GM23338 (cell line): Measurements from ENCODE around the gene KRTAP13-3. TPM values are rescaled to one million over a fixed set of nuclear protein-coding genes. Genes with fewer than 3 reads are reported as not detected.

Source experiments
- ATAC-seq: fragments of 200-7000 bp; cut with Tn5 transposase; 3 replicates; pipeline ENCODE4 v1.9.1; 2020
- DNase-seq: peaks from one replicate; pipeline ENCODE4 v3.0.0-alpha.2; 2015; ENCODE audit warnings: low spot score
- H2AFZ ChIP-seq: fragments of 200-600 bp; sonication (generic); 2 replicates; pipeline ENCODE4 v1.8.0; 2016; ENCODE audit warnings: antibody characterized with exemption, mild to moderate bottlenecking, moderate library complexity
- H3F3A ChIP-seq: fragments of 200-600 bp; sonication (generic); replicated peaks from 2 replicates; pipeline ENCODE4 v1.8.0; 2017; ENCODE audit warnings: antibody characterized with exemption, mixed run types, low read depth
- H3K27ac ChIP-seq: fragments of 200-600 bp; sonication (generic); 2 replicates; pipeline ENCODE4 v1.6.1; 2016; ENCODE audit warnings: low read depth
- H3K27me3 ChIP-seq: fragments of 200-600 bp; sonication (generic); 2 replicates; pipeline ENCODE4 v1.8.0; 2016; ENCODE audit warnings: mild to moderate bottlenecking, mixed run types, moderate library complexity; ENCODE audit not compliant: insufficient read depth
- H3K36me3 ChIP-seq: fragments of 200-600 bp; sonication (generic); 2 replicates; pipeline ENCODE4 v1.8.0; 2016; ENCODE audit warnings: mild to moderate bottlenecking; ENCODE audit not compliant: insufficient read depth
- H3K4me1 ChIP-seq: fragments of 200-600 bp; sonication (generic); 2 replicates; pipeline ENCODE4 v1.8.0; 2016; ENCODE audit warnings: mild to moderate bottlenecking, moderate library complexity; ENCODE audit not compliant: insufficient read depth
- H3K4me2 ChIP-seq: fragments of 200-600 bp; sonication (generic); 2 replicates; pipeline ENCODE4 v1.7.1; 2017; ENCODE audit warnings: mixed run types
- H3K4me3 ChIP-seq: fragments of 200-600 bp; sonication (generic); 2 replicates; pipeline ENCODE4 v1.6.1; 2016; ENCODE audit warnings: mixed run types
- H3K79me2 ChIP-seq: fragments of 200-600 bp; sonication (generic); replicated peaks from 2 replicates; pipeline ENCODE4 v1.8.0; 2017; ENCODE audit warnings: mild to moderate bottlenecking; ENCODE audit not compliant: insufficient read depth
- H3K9me2 ChIP-seq: fragments of 200-600 bp; sonication (generic); 2 replicates; pipeline ENCODE4 v1.8.0; 2017; ENCODE audit not compliant: insufficient read depth
- H4K20me1 ChIP-seq: fragments of 200-600 bp; sonication (generic); replicated peaks from 2 replicates; pipeline ENCODE4 v1.8.0; 2017; ENCODE audit warnings: mild to moderate bottlenecking; ENCODE audit not compliant: insufficient read depth
- H3K27ac Mint-ChIP-seq: 2 replicates; pipeline ENCODE4 v1.8.0; 2020; ENCODE audit warnings: inconsistent platforms, mild to moderate bottlenecking, moderate library complexity, mixed read lengths
- H3K27me3 Mint-ChIP-seq: 3 replicates; pipeline ENCODE4 v1.8.0; 2022; ENCODE audit warnings: low read depth, mild to moderate bottlenecking, moderate library complexity, mixed read lengths, inconsistent platforms; ENCODE audit not compliant: insufficient read depth, poor library complexity
- H3K36me3 Mint-ChIP-seq: 3 replicates; pipeline ENCODE4 v1.8.0; 2021; ENCODE audit warnings: low read depth, mild to moderate bottlenecking, inconsistent platforms, moderate library complexity, mixed read lengths
- H3K4me1 Mint-ChIP-seq: 3 replicates; pipeline ENCODE4 v1.8.0; 2020; ENCODE audit warnings: mild to moderate bottlenecking, inconsistent platforms, mixed read lengths
- H3K4me3 Mint-ChIP-seq: 3 replicates; pipeline ENCODE4 v1.8.0; 2021; ENCODE audit warnings: moderate library complexity, mild to moderate bottlenecking, inconsistent platforms, mixed read lengths
- H3K9me3 Mint-ChIP-seq: 3 replicates; pipeline ENCODE4 v1.8.0; 2020; ENCODE audit warnings: moderate library complexity, mild to moderate bottlenecking, inconsistent platforms, mixed read lengths
- CREB1 ChIP-seq: fragments of 250-450 bp; sonication (Bioruptor Pico); IDR thresholded peaks from 2 replicates; pipeline ENCODE4 v1.5.0; 2020; ENCODE audit warnings: low read depth, mild to moderate bottlenecking, moderate library complexity
- EZH2 ChIP-seq: fragments of 200-600 bp; sonication (generic); IDR thresholded peaks from one replicate; pipeline ENCODE4 v1.8.0; 2017; ENCODE audit warnings: antibody characterized with exemption, mild to moderate bottlenecking, low read depth; ENCODE audit not compliant: unreplicated experiment
- EZH2phosphoT487 ChIP-seq: fragments of 200-600 bp; sonication (generic); IDR thresholded peaks from one replicate; pipeline ENCODE4 v1.8.1; 2018; ENCODE audit warnings: antibody characterized with exemption; ENCODE audit not compliant: unreplicated experiment
- JUNB ChIP-seq: IDR thresholded peaks from one replicate; pipeline ENCODE4 v1.6.1; 2016; ENCODE audit warnings: antibody characterized with exemption; ENCODE audit not compliant: unreplicated experiment
- NANOG ChIP-seq: IDR thresholded peaks from 2 replicates; pipeline ENCODE4 v1.6.1; 2016; ENCODE audit warnings: antibody characterized with exemption, borderline replicate concordance
- POLR2AphosphoS5 ChIP-seq: IDR thresholded peaks from 2 replicates; pipeline ENCODE4 v1.6.1; 2016; ENCODE audit warnings: antibody characterized with exemption, low read depth
- STAT1 ChIP-seq: IDR thresholded peaks from one replicate; pipeline ENCODE4 v1.6.1; 2016; ENCODE audit warnings: antibody characterized with exemption; ENCODE audit not compliant: unreplicated experiment
- ZNF114 ChIP-seq: fragments of 250-450 bp; sonication (Bioruptor Pico); IDR thresholded peaks from 2 replicates; pipeline ENCODE4 v1.5.0; 2020; ENCODE audit warnings: mild to moderate bottlenecking, moderate library complexity
- ZNF331 ChIP-seq: fragments of 250-450 bp; sonication (Bioruptor Pico); IDR thresholded peaks from 2 replicates; pipeline ENCODE4 v1.5.0; 2020; ENCODE audit warnings: low read depth, mild to moderate bottlenecking, moderate library complexity
- polyA plus RNA-seq: library from polyadenylated mRNA; unstranded; fragments of >200 nt; fragmentation: Nextera tagmentation; extraction: Ambion mirVana; gene quantifications from 2 replicates; pipeline ENCODE4 v1.2.1, GENCODE V29; 2016
- total RNA-seq: library from RNA; depleted of rRNA; stranded (reverse); fragments of >200 nt; shearing (Covaris generic); gene quantifications from 2 replicates; pipeline ENCODE4 v1.2.3, GENCODE V29; 2014
- TF ChIP-seq, protein P1 (sequence below), 2 experiments: fragments of 200-600 bp in 1 of 2; sonication (generic) in 1 of 2; conservative IDR thresholded peaks; 2 replicates each; pipeline versions ENCODE4 v1.5.1 to v1.6.1; 2016 to 2017; ENCODE audit warnings: antibody characterized with exemption in 2 of 2, low read depth in 2 of 2, mild to moderate bottlenecking in 2 of 2, moderate library complexity in 1 of 2
- TF ChIP-seq, protein P2 (sequence below): IDR thresholded peaks from 2 replicates; pipeline ENCODE4 v1.6.1; 2016; ENCODE audit warnings: antibody characterized with exemption
- TF ChIP-seq, protein P3 (sequence below): fragments of 250-450 bp; sonication (Bioruptor Pico); IDR thresholded peaks from 2 replicates; pipeline ENCODE4 v1.5.0; 2020; ENCODE audit warnings: mild to moderate bottlenecking, moderate library complexity
- TF ChIP-seq, protein P4 (sequence below): IDR thresholded peaks from one replicate; pipeline ENCODE4 v1.6.1; 2018; ENCODE audit warnings: antibody characterized with exemption; ENCODE audit not compliant: unreplicated experiment

KRTAP13-3 gene
- total and polyA plus RNA-seq, 2 experiments from 2014 or later: not detected

DNA sequence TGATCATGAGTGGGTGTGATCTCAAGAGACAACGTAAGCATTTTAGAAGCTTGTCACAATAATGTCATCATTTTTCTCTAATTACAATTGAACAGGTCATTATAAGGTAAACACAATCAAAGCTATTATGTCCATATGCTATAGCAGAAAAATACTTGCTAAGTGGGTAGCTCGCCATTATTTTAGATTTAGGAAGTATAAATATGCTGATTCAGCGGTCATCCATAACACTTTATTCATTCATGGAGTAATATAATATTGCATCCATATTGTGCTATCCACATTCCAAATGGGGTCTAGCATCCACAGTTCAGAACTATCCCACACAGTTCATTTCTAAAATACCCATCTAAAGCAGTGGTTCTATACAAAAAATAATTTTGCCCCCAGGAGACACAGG, 22.8 kb upstream of the KRTAP13-3 start:
- Histone ChIP-seq H3K4me1 (peaks cover 12% of the 10 kb centered on the region), H3K27ac (no peak overlapping the region), H4K20me1 (no peaks in the 10 kb centered on the region; the same call in 1 of the 2 replicates), H3F3A (no peaks in the 10 kb centered on the region), H3K27me3 (no peaks in the 10 kb centered on the region), H2AFZ (no peak overlapping the region), H3K36me3 (no peaks in the 10 kb centered on the region), H3K4me3 (no peak overlapping the region), H3K9me2 (0 out of 2 replicates have a peak, but pooled peaks cover 3% of the 10 kb centered on the region), H3K79me2 (no peaks in the 10 kb centered on the region), H3K4me2 (no peak overlapping the region)
- TF ChIP-seq ZNF331 (CRISPR knock-in tag): no peak
- TF ChIP-seq, protein P1, sequence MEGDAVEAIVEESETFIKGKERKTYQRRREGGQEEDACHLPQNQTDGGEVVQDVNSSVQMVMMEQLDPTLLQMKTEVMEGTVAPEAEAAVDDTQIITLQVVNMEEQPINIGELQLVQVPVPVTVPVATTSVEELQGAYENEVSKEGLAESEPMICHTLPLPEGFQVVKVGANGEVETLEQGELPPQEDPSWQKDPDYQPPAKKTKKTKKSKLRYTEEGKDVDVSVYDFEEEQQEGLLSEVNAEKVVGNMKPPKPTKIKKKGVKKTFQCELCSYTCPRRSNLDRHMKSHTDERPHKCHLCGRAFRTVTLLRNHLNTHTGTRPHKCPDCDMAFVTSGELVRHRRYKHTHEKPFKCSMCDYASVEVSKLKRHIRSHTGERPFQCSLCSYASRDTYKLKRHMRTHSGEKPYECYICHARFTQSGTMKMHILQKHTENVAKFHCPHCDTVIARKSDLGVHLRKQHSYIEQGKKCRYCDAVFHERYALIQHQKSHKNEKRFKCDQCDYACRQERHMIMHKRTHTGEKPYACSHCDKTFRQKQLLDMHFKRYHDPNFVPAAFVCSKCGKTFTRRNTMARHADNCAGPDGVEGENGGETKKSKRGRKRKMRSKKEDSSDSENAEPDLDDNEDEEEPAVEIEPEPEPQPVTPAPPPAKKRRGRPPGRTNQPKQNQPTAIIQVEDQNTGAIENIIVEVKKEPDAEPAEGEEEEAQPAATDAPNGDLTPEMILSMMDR (conservative IDR thresholded peaks at IDR 0.05; ENCODE audit: low read depth in 2 of 2): no peak
- TF ChIP-seq, protein P2, sequence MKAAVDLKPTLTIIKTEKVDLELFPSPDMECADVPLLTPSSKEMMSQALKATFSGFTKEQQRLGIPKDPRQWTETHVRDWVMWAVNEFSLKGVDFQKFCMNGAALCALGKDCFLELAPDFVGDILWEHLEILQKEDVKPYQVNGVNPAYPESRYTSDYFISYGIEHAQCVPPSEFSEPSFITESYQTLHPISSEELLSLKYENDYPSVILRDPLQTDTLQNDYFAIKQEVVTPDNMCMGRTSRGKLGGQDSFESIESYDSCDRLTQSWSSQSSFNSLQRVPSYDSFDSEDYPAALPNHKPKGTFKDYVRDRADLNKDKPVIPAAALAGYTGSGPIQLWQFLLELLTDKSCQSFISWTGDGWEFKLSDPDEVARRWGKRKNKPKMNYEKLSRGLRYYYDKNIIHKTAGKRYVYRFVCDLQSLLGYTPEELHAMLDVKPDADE: no peak
- TF ChIP-seq EZH2phosphoT487: no peak
- TF ChIP-seq, protein P3, sequence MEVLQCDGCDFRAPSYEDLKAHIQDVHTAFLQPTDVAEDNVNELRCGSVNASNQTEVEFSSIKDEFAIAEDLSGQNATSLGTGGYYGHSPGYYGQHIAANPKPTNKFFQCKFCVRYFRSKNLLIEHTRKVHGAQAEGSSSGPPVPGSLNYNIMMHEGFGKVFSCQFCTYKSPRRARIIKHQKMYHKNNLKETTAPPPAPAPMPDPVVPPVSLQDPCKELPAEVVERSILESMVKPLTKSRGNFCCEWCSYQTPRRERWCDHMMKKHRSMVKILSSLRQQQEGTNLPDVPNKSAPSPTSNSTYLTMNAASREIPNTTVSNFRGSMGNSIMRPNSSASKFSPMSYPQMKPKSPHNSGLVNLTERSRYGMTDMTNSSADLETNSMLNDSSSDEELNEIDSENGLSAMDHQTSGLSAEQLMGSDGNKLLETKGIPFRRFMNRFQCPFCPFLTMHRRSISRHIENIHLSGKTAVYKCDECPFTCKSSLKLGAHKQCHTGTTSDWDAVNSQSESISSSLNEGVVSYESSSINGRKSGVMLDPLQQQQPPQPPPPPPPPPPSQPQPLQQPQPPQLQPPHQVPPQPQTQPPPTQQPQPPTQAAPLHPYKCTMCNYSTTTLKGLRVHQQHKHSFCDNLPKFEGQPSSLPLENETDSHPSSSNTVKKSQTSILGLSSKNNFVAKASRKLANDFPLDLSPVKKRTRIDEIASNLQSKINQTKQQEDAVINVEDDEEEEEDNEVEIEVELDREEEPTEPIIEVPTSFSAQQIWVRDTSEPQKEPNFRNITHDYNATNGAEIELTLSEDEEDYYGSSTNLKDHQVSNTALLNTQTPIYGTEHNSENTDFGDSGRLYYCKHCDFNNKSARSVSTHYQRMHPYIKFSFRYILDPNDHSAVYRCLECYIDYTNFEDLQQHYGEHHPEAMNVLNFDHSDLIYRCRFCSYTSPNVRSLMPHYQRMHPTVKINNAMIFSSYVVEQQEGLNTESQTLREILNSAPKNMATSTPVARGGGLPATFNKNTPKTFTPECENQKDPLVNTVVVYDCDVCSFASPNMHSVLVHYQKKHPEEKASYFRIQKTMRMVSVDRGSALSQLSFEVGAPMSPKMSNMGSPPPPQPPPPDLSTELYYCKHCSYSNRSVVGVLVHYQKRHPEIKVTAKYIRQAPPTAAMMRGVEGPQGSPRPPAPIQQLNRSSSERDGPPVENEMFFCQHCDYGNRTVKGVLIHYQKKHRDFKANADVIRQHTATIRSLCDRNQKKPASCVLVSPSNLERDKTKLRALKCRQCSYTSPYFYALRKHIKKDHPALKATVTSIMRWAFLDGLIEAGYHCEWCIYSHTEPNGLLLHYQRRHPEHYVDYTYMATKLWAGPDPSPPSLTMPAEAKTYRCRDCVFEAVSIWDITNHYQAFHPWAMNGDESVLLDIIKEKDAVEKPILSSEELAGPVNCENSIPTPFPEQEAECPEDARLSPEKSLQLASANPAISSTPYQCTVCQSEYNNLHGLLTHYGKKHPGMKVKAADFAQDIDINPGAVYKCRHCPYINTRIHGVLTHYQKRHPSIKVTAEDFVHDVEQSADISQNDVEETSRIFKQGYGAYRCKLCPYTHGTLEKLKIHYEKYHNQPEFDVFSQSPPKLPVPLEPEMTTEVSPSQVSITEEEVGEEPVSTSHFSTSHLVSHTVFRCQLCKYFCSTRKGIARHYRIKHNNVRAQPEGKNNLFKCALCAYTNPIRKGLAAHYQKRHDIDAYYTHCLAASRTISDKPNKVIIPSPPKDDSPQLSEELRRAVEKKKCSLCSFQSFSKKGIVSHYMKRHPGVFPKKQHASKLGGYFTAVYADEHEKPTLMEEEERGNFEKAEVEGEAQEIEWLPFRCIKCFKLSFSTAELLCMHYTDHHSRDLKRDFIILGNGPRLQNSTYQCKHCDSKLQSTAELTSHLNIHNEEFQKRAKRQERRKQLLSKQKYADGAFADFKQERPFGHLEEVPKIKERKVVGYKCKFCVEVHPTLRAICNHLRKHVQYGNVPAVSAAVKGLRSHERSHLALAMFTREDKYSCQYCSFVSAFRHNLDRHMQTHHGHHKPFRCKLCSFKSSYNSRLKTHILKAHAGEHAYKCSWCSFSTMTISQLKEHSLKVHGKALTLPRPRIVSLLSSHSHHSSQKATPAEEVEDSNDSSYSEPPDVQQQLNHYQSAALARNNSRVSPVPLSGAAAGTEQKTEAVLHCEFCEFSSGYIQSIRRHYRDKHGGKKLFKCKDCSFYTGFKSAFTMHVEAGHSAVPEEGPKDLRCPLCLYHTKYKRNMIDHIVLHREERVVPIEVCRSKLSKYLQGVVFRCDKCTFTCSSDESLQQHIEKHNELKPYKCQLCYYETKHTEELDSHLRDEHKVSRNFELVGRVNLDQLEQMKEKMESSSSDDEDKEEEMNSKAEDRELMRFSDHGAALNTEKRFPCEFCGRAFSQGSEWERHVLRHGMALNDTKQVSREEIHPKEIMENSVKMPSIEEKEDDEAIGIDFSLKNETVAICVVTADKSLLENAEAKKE (CRISPR knock-in tag): no peak
- TF ChIP-seq EZH2: no peak
- TF ChIP-seq, protein P4, sequence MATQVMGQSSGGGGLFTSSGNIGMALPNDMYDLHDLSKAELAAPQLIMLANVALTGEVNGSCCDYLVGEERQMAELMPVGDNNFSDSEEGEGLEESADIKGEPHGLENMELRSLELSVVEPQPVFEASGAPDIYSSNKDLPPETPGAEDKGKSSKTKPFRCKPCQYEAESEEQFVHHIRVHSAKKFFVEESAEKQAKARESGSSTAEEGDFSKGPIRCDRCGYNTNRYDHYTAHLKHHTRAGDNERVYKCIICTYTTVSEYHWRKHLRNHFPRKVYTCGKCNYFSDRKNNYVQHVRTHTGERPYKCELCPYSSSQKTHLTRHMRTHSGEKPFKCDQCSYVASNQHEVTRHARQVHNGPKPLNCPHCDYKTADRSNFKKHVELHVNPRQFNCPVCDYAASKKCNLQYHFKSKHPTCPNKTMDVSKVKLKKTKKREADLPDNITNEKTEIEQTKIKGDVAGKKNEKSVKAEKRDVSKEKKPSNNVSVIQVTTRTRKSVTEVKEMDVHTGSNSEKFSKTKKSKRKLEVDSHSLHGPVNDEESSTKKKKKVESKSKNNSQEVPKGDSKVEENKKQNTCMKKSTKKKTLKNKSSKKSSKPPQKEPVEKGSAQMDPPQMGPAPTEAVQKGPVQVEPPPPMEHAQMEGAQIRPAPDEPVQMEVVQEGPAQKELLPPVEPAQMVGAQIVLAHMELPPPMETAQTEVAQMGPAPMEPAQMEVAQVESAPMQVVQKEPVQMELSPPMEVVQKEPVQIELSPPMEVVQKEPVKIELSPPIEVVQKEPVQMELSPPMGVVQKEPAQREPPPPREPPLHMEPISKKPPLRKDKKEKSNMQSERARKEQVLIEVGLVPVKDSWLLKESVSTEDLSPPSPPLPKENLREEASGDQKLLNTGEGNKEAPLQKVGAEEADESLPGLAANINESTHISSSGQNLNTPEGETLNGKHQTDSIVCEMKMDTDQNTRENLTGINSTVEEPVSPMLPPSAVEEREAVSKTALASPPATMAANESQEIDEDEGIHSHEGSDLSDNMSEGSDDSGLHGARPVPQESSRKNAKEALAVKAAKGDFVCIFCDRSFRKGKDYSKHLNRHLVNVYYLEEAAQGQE: no peak
- TF ChIP-seq POLR2AphosphoS5: no peak
- TF ChIP-seq CREB1 (CRISPR knock-in tag): no peak
- no peak for TF ChIP-seq ZNF114 (CRISPR knock-in tag)
- TF ChIP-seq STAT1: no peak
- no peak for TF ChIP-seq NANOG
- no peak for TF ChIP-seq JUNB
- Mint-ChIP-seq H3K4me1 (peaks cover 14% of the 10 kb centered on the region), H3K27me3 (no peaks in the 10 kb centered on the region), H3K4me3 (no peak overlapping the region), H3K9me3 (no peaks in the 10 kb centered on the region), H3K36me3 (no peaks in the 10 kb centered on the region), H3K27ac (no peak overlapping the region)
- ATAC-seq (no peak), DNase-seq (no peak)
